HG02884 (cell line): ENCODE results near the gene ZFAND5.

Experiments used
- ATAC-seq: cut with Tn5 transposase; IDR thresholded peaks from one replicate; pipeline ENCODE4 v1.9.1; 2021; ENCODE audit warnings: mild to moderate bottlenecking, moderate library complexity; ENCODE audit not compliant: unreplicated experiment

ZFAND5 gene

GRCh38 chr9:72364679-72365524, at the start of gene ZFAND5:
Gene ZFAND5, minus strand, starts transcription at chr9:72365208. Its CDS starts 4,430 bp downstream, at chr9:72360778.
- ATAC-seq, result peak; percentile 65

- ATAC-seq, result no peak
These were observed 47.6 kb upstream of the ZFAND5 start for GRCh38 chr9:72412483-72413040.

GRCh38 chr9:72410214-72410613, 45.2 kb upstream of the ZFAND5 start:
- no peak for ATAC-seq

GRCh38 chr9:72407114-72407513, 42.1 kb upstream of the ZFAND5 start:
- no peak for ATAC-seq

GRCh38 chr9:72402744-72403143, 37.7 kb upstream of the ZFAND5 start:
- ATAC-seq, result no peak

- ATAC-seq, result no peak
These were observed 36.4 kb upstream of the ZFAND5 start for GRCh38 chr9:72401396-72401795.

- no peak for ATAC-seq
These were observed 35.9 kb upstream of the ZFAND5 start for GRCh38 chr9:72400866-72401265.

- ATAC-seq, result no peak
These were observed 34.4 kb upstream of the ZFAND5 start for GRCh38 chr9:72399391-72399790.

GRCh38 chr9:72396247-72397091, 31.5 kb upstream of the ZFAND5 start:
- no peak for ATAC-seq

GRCh38 chr9:72394066-72394465, 29.1 kb upstream of the ZFAND5 start:
- no peak for ATAC-seq

GRCh38 chr9:72390907-72391306, 25.9 kb upstream of the ZFAND5 start:
- no peak for ATAC-seq

GRCh38 chr9:72386186-72386585, 21.2 kb upstream of the ZFAND5 start:
- no peak for ATAC-seq

GRCh38 chr9:72384710-72385485, 19.9 kb upstream of the ZFAND5 start:
- no peak for ATAC-seq

- no peak for ATAC-seq
These were observed 19.1 kb upstream of the ZFAND5 start for GRCh38 chr9:72383978-72384709.

GRCh38 chr9:72382405-72382804, 17.4 kb upstream of the ZFAND5 start:
- no peak for ATAC-seq

- no peak for ATAC-seq
These were observed 12.0 kb upstream of the ZFAND5 start for GRCh38 chr9:72377041-72377440.

- no peak for ATAC-seq
These were observed 6.1 kb upstream of the ZFAND5 start for GRCh38 chr9:72371151-72371550.

- peak; percentile 27 for ATAC-seq
These were observed 683 bp upstream of the ZFAND5 start for GRCh38 chr9:72365525-72366256.

GRCh38 chr9:72363908-72364678, 915 bp downstream of the ZFAND5 start:
- peak; percentile 39 for ATAC-seq
